IMR-90 (cell line): ENCODE measurements around the gene GPR158. TPM values are rescaled to one million over a fixed set of nuclear protein-coding genes. Genes with fewer than 3 reads are reported as not detected.

ENCODE experiments used
- ATAC-seq: fragments of 200-7000 bp; cut with Tn5 transposase; 2 replicates; pipeline ENCODE4 v1.9.1; 2020; ENCODE audit warnings: low read depth, mild to moderate bottlenecking, moderate library complexity
- BruUV-seq: library from RNA; stranded (reverse); fragments of 400-500 nt; replicated peaks from 2 replicates; lab custom pipeline; 2021; lab: Mats Ljungman, UMichigan
- CTCF ChIA-PET: fragments of 300-600 bp; formaldehyde crosslinking; extraction: SDS; loops from one replicate; lab custom pipeline; 2021; ENCODE audit warnings: antibody characterized with exemption; lab: Yijun Ruan, JAX
- POLR2A ChIA-PET: fragments of 300-600 bp; sonication (Branson Sonifier 250); formaldehyde crosslinking; loops from one replicate; lab custom pipeline; 2022; ENCODE audit warnings: antibody characterized with exemption; ENCODE audit not compliant: unreplicated experiment; lab: Charles Lee
- DNase-seq: peaks from one replicate; pipeline ENCODE4 v3.0.0; 2013
- H2AFZ ChIP-seq: replicated peaks from 2 replicates; pipeline ENCODE3; 2013; ENCODE audit warnings: low read length, mild to moderate bottlenecking; ENCODE audit not compliant: poor library complexity
- H2AK5ac ChIP-seq: 2 replicates; pipeline ENCODE4 v1.6.1; 2013; ENCODE audit warnings: low read depth, low read length, inconsistent platforms
- H2AK9ac ChIP-seq: replicated peaks from 2 replicates; pipeline ENCODE3; 2013; ENCODE audit warnings: mild to moderate bottlenecking, low read depth, low read length, moderate library complexity; ENCODE audit not compliant: poor library complexity
- H2BK120ac ChIP-seq: 2 replicates; pipeline ENCODE4 v1.6.1; 2013; ENCODE audit warnings: low read depth, low read length, inconsistent platforms
- H2BK15ac ChIP-seq: 3 replicates; pipeline ENCODE4 v1.6.1; 2013; ENCODE audit warnings: low read depth, low read length, inconsistent platforms
- H2BK20ac ChIP-seq: 2 replicates; pipeline ENCODE4 v1.6.1; 2013; ENCODE audit warnings: low read depth, mild to moderate bottlenecking, inconsistent platforms, low read length, moderate library complexity
- H2BK5ac ChIP-seq: 2 replicates; pipeline ENCODE4 v1.6.1; 2013; ENCODE audit warnings: mild to moderate bottlenecking, low read depth, low read length, inconsistent platforms; ENCODE audit not compliant: poor library complexity, severe bottlenecking
- H3K14ac ChIP-seq: replicated peaks from 2 replicates; pipeline ENCODE4 v1.6.1; 2013; ENCODE audit warnings: low read depth, low read length, inconsistent platforms
- H3K18ac ChIP-seq: 2 replicates; pipeline ENCODE4 v1.6.1; 2013; ENCODE audit warnings: low read depth, low read length, control low read depth
- H3K23ac ChIP-seq: 2 replicates; pipeline ENCODE4 v1.6.1; 2013; ENCODE audit warnings: low read depth, low read length, inconsistent platforms
- H3K27ac ChIP-seq: 2 replicates; pipeline ENCODE4 v1.5.1; 2013; ENCODE audit warnings: mild to moderate bottlenecking, control low read depth, low read length; ENCODE audit not compliant: insufficient read depth
- H3K27me3 ChIP-seq: 2 replicates; pipeline ENCODE4 v1.6.1; 2013; ENCODE audit warnings: low read length; ENCODE audit not compliant: control insufficient read depth, insufficient read depth
- H3K36me3 ChIP-seq: 2 replicates; pipeline ENCODE4 v1.6.1; 2013; ENCODE audit warnings: low read length, mixed read lengths; ENCODE audit not compliant: control insufficient read depth, insufficient read depth
- H3K4ac ChIP-seq: 2 replicates; pipeline ENCODE4 v1.6.1; 2013; ENCODE audit warnings: low read depth, low read length, inconsistent platforms
- H3K4me1 ChIP-seq: 2 replicates; pipeline ENCODE4 v1.6.1; 2013; ENCODE audit warnings: low read length, mixed read lengths; ENCODE audit not compliant: control insufficient read depth, insufficient read depth
- H3K4me2 ChIP-seq: 2 replicates; pipeline ENCODE4 v1.6.1; 2013; ENCODE audit warnings: low read depth, mild to moderate bottlenecking, control low read depth, low read length, moderate library complexity
- H3K4me3 ChIP-seq: 2 replicates; pipeline ENCODE4 v1.5.1; 2013; ENCODE audit warnings: low read depth, mild to moderate bottlenecking, control low read depth, low read length, moderate library complexity; ENCODE audit not compliant: insufficient read depth
- H3K56ac ChIP-seq: 2 replicates; pipeline ENCODE4 v1.6.1; 2013; ENCODE audit warnings: low read length, inconsistent platforms; ENCODE audit not compliant: insufficient read depth; ENCODE audit errors: extremely low read depth
- H3K79me1 ChIP-seq, 2 experiments: 2 replicates each; pipeline ENCODE4 v1.6.1; 2013; ENCODE audit warnings: low read length in 2 of 2, inconsistent platforms in 1 of 2, low read depth in 1 of 2
- H3K9ac ChIP-seq: 2 replicates; pipeline ENCODE4 v1.6.1; 2013; ENCODE audit warnings: low read depth, low read length, control low read depth
- H3K9me1 ChIP-seq: 2 replicates; pipeline ENCODE4 v1.6.1; 2013; ENCODE audit warnings: low read length, inconsistent platforms; ENCODE audit not compliant: insufficient read depth
- H3K9me3 ChIP-seq: 2 replicates; pipeline ENCODE4 v1.6.1; 2013; ENCODE audit warnings: low read length; ENCODE audit not compliant: control insufficient read depth, insufficient read depth
- H4K20me1 ChIP-seq: 2 replicates; pipeline ENCODE4 v1.6.1; 2013; ENCODE audit warnings: low read length, inconsistent platforms; ENCODE audit not compliant: insufficient read depth
- H4K5ac ChIP-seq: 2 replicates; pipeline ENCODE4 v1.6.1; 2013; ENCODE audit warnings: mild to moderate bottlenecking, low read depth, low read length, control low read depth
- H4K8ac ChIP-seq, 2 experiments: 2 replicates each; pipeline ENCODE4 v1.6.1; 2013; ENCODE audit warnings: low read depth in 2 of 2, low read length in 2 of 2, control low read depth in 1 of 2, inconsistent platforms in 1 of 2
- H4K91ac ChIP-seq: 2 replicates; pipeline ENCODE4 v1.6.1; 2013; ENCODE audit warnings: low read depth, low read length, inconsistent platforms; ENCODE audit not compliant: insufficient read depth
- BHLHE40 ChIP-seq: fragments of 150-350 bp; IDR thresholded peaks from 2 replicates; pipeline ENCODE4 v1.6.1; 2016; ENCODE audit warnings: mild to moderate bottlenecking, low read depth, low read length
- CEBPB ChIP-seq: IDR thresholded peaks from 2 replicates; pipeline ENCODE4 v1.6.1; 2012; ENCODE audit warnings: low read depth, low read length, improper control_type of control experiment
- CHD1 ChIP-seq: IDR thresholded peaks from 2 replicates; pipeline ENCODE4 v1.6.1; 2012; ENCODE audit warnings: low read depth, low read length, improper control_type of control experiment
- CTCF ChIP-seq: conservative IDR thresholded peaks from 2 replicates; pipeline ENCODE4 v1.5.1; 2012; ENCODE audit warnings: mild to moderate bottlenecking, low read depth, low read length, improper control_type of control experiment
- ELK1 ChIP-seq: fragments of 150-350 bp; IDR thresholded peaks from 2 replicates; pipeline ENCODE4 v1.6.1; 2016; ENCODE audit warnings: low read depth, mild to moderate bottlenecking, low read length, moderate library complexity, borderline replicate concordance
- FOS ChIP-seq: fragments of 150-350 bp; IDR thresholded peaks from 2 replicates; pipeline ENCODE4 v1.6.1; 2016; ENCODE audit warnings: low read depth, low read length
- MAFK ChIP-seq: IDR thresholded peaks from 2 replicates; pipeline ENCODE4 v1.6.1; 2012; ENCODE audit warnings: low read depth, low read length, improper control_type of control experiment
- MAZ ChIP-seq: IDR thresholded peaks from 2 replicates; pipeline ENCODE4 v1.6.1; 2012; ENCODE audit warnings: low read depth, mild to moderate bottlenecking, low read length, improper control_type of control experiment, moderate library complexity, borderline replicate concordance
- MXI1 ChIP-seq: IDR thresholded peaks from 2 replicates; pipeline ENCODE4 v1.6.1; 2012; ENCODE audit warnings: low read depth, mild to moderate bottlenecking, low read length, moderate library complexity, borderline replicate concordance
- NFE2L2 ChIP-seq: fragments of 150-350 bp; IDR thresholded peaks from 2 replicates; pipeline ENCODE4 v1.6.1; 2016; ENCODE audit warnings: low read depth, mild to moderate bottlenecking, low read length
- POLR2A ChIP-seq: IDR thresholded peaks from 2 replicates; pipeline ENCODE4 v1.6.1; 2012; ENCODE audit warnings: mild to moderate bottlenecking, low read depth, low read length
- RAD21 ChIP-seq: IDR thresholded peaks from 2 replicates; pipeline ENCODE4 v1.6.1; 2012; ENCODE audit warnings: low read length, improper control_type of control experiment
- RCOR1 ChIP-seq: IDR thresholded peaks from 2 replicates; pipeline ENCODE4 v1.6.1; 2012; ENCODE audit warnings: mild to moderate bottlenecking, low read length, improper control_type of control experiment; ENCODE audit not compliant: insufficient replicate concordance
- RFX5 ChIP-seq: IDR thresholded peaks from 2 replicates; pipeline ENCODE4 v1.8.0; 2012; ENCODE audit warnings: low read depth, mild to moderate bottlenecking, low read length, moderate library complexity
- SMC3 ChIP-seq: fragments of 150-350 bp; IDR thresholded peaks from 2 replicates; pipeline ENCODE4 v1.6.1; 2016; ENCODE audit warnings: low read depth, mild to moderate bottlenecking, antibody characterized with exemption, low read length, moderate library complexity
- USF2 ChIP-seq: fragments of 150-350 bp; IDR thresholded peaks from 2 replicates; pipeline ENCODE4 v1.6.1; 2017; ENCODE audit warnings: mild to moderate bottlenecking, antibody characterized with exemption, low read length, low read depth
- WGBS, 2 experiments: methylation state at CpG; one replicate each; pipeline versions ENCODE4 v1.1.5 to v1.1.7; 2013; ENCODE audit warnings: missing lambda C conversion rate in 2 of 2; ENCODE audit not compliant: insufficient read length in 1 of 2; ENCODE audit errors: extremely low coverage in 2 of 2; 5-methylcytosine and 5-hydroxymethylcytosine counted together
- dilution Hi-C: fragments of 300-500 bp; cut with HindIII; formaldehyde crosslinking; loops from one replicate; pipeline ENCODE4 v1.14.3; 2018; ENCODE audit warnings: low sequenced_read_pairs; ENCODE audit not compliant: unreplicated experiment
- in situ Hi-C: fragments of 300-500 bp; cut with MboI; formaldehyde crosslinking; loops from 3 replicates; pipeline ENCODE4 v1.14.3; 2019; ENCODE audit warnings: low sequenced_read_pairs, inconsistent platforms, mixed read lengths
- intact Hi-C: fragments of 100-400 bp; cut with micrococcal nuclease; formaldehyde crosslinking; loops from 2 replicates; pipeline ENCODE4 v1.10.0; 2022
- polyA plus RNA-seq, 3 experiments: library from polyadenylated mRNA; depleted of rRNA; stranded (reverse); fragments of >200 nt; gene quantifications; 2 replicates each; pipeline ENCODE4 v1.2.3, GENCODE V29; 2012; ENCODE audit warnings: low replicate concordance in 1 of 3
- total RNA-seq: library from RNA; depleted of rRNA; stranded (reverse); fragments of >200 nt; gene quantifications from 2 replicates; pipeline ENCODE4 v1.2.3, GENCODE V29; 2012

The GPR158 gene
- total and polyA plus RNA-seq, 2 of the 4 experiments (the other 2 are of a cell fraction), result not detected

GRCh38 chr10:25465582-25466372, 291.0 kb downstream of the GPR158 start:
- no TSS peak for BruUV-seq
- no CpG with 5 or more reads among the region's 20 CpGs for WGBS, 2 experiments
- in situ Hi-C loops, result no loop called here
- Histone ChIP-seq H3K4me3 (no peak overlapping the region), H3K4ac (no peak overlapping the region), H2BK120ac (no peak overlapping the region), H4K5ac (no peak overlapping the region), H3K23ac (no peak overlapping the region), H2BK20ac (no peak overlapping the region), H2AK5ac (no peak overlapping the region), H3K9ac (no peak overlapping the region), H2BK15ac (no peak overlapping the region), H3K27me3 (no peaks in the 10 kb centered on the region), H3K56ac (no peak overlapping the region), H3K4me2 (no peak overlapping the region), H3K14ac (no peak overlapping the region), H3K79me1 (no peaks in the 10 kb centered on the region), H4K8ac (no peak overlapping the region), H3K9me1 (no peaks in the 10 kb centered on the region), H2BK5ac (no peak overlapping the region), H3K18ac (no peak overlapping the region), H4K91ac (no peak overlapping the region), H2AFZ (no peak overlapping the region), H3K27ac (no peak overlapping the region), H3K36me3 (no peaks in the 10 kb centered on the region), H2AK9ac (no peak overlapping the region), H3K9me3 (peaks cover 5% of the 10 kb centered on the region), H4K20me1 (no peaks in the 10 kb centered on the region), H3K4me1 (no peaks in the 10 kb centered on the region)
- ATAC-seq (no peak), DNase-seq (no peak)
- ChIA-PET CTCF (no interaction called here), POLR2A (no interaction called here)
- intact Hi-C loops, result no loop called here
- TF ChIP-seq CHD1, result no peak
- no peak for TF ChIP-seq FOS
- no peak for TF ChIP-seq MXI1
- no peak for TF ChIP-seq RFX5
- TF ChIP-seq NFE2L2, result no peak
- TF ChIP-seq CTCF, result no peak
- no peak for TF ChIP-seq ELK1
- no peak for TF ChIP-seq USF2
- TF ChIP-seq RCOR1, result no peak
- TF ChIP-seq SMC3, result no peak
- TF ChIP-seq MAFK, result no peak
- no peak for TF ChIP-seq MAZ
- no peak for TF ChIP-seq CEBPB
- TF ChIP-seq BHLHE40, result no peak
- no peak for TF ChIP-seq POLR2A
- no peak for TF ChIP-seq RAD21
- dilution Hi-C loops, result no loop called here
